SK-N-SH (cell line): ENCODE measurements around the gene MDM1. TPM values are rescaled to one million over a fixed set of nuclear protein-coding genes. Genes with fewer than 3 reads are reported as not detected.

ENCODE experiments used
- CTCF ChIA-PET: fragments of 300-600, 350-600 bp; formaldehyde crosslinking; extraction: SDS; loops from one replicate; lab custom pipeline; 2021; lab: Yijun Ruan, JAX
- POLR2A ChIA-PET: fragments of 350-600 bp; sonication (Branson Sonifier 250); formaldehyde crosslinking; extraction: SDS; loops from one replicate; lab custom pipeline; 2020; ENCODE audit warnings: antibody characterized with exemption, inconsistent platforms; lab: Yijun Ruan, JAX
- DNase-seq: peaks from one replicate; pipeline ENCODE4 v3.0.0; 2012
- H2AFZ ChIP-seq: fragments of 200-600 bp; sonication (generic); 2 replicates; pipeline ENCODE4 v1.8.1; 2016; ENCODE audit warnings: antibody characterized with exemption, mild to moderate bottlenecking, low read depth
- H3F3A ChIP-seq: fragments of 200-600 bp; sonication (generic); replicated peaks from 2 replicates; pipeline ENCODE3; 2016; ENCODE audit warnings: antibody characterized with exemption, mild to moderate bottlenecking; ENCODE audit not compliant: insufficient read depth
- H3K27ac ChIP-seq, 2 experiments: fragments of 200-500 bp in 1 of 2; fragments of 200-600 bp in 1 of 2; sonication (Bioruptor generic) in 1 of 2; sonication (generic), shearing (Covaris generic) in 1 of 2; 2 replicates each; pipeline versions ENCODE4 v1.5.1 to v1.6.1; 2014 to 2016; ENCODE audit warnings: low read depth in 2 of 2, inconsistent platforms in 1 of 2, low read length in 1 of 2, mild to moderate bottlenecking in 1 of 2, mixed read lengths in 1 of 2
- H3K27me3 ChIP-seq: fragments of 200-600 bp; sonication (generic), shearing (Covaris generic); 2 replicates; pipeline ENCODE4 v1.6.1; 2016; ENCODE audit warnings: mixed run types; ENCODE audit not compliant: insufficient read depth
- H3K36me3 ChIP-seq, 2 experiments: fragments of 200-500 bp in 1 of 2; fragments of 200-600 bp in 1 of 2; sonication (Bioruptor generic) in 1 of 2; sonication (generic) in 1 of 2; replicated peaks in 1 of 2; 2 replicates each; pipeline versions ENCODE3 to v1.5.1; 2014 to 2016; ENCODE audit warnings: low read length in 1 of 2, mild to moderate bottlenecking in 1 of 2; ENCODE audit not compliant: insufficient read depth in 2 of 2, control insufficient read depth in 1 of 2
- H3K4me1 ChIP-seq, 2 experiments: fragments of 200-500 bp in 1 of 2; fragments of 200-600 bp in 1 of 2; sonication (Bioruptor generic) in 1 of 2; sonication (generic), shearing (Covaris generic) in 1 of 2; 2 replicates each; pipeline versions ENCODE4 v1.5.1 to v1.6.1; 2014 to 2016; ENCODE audit warnings: low read depth in 1 of 2, low read length in 1 of 2, mixed run types in 1 of 2; ENCODE audit not compliant: insufficient read depth in 2 of 2, control insufficient read depth in 1 of 2
- H3K4me2 ChIP-seq: fragments of 200-600 bp; sonication (generic), shearing (Covaris generic); 2 replicates; pipeline ENCODE4 v1.6.1; 2017; ENCODE audit warnings: mixed run types
- H3K4me3 ChIP-seq, 2 experiments: fragments of 200-500 bp in 1 of 2; fragments of 200-600 bp in 1 of 2; sonication (Bioruptor generic) in 1 of 2; sonication (generic), shearing (Covaris generic) in 1 of 2; 2 replicates each; pipeline versions ENCODE4 v1.5.1 to v1.8.1; 2014 to 2016; ENCODE audit warnings: low read depth in 2 of 2, inconsistent platforms in 1 of 2, low read length in 1 of 2, mild to moderate bottlenecking in 1 of 2, mixed read lengths in 1 of 2, moderate library complexity in 1 of 2
- H3K79me2 ChIP-seq: fragments of 200-600 bp; sonication (generic); 2 replicates; pipeline ENCODE4 v1.8.1; 2017; ENCODE audit warnings: mild to moderate bottlenecking; ENCODE audit not compliant: insufficient read depth
- H3K9ac ChIP-seq: fragments of 200-600 bp; sonication (generic); 2 replicates; pipeline ENCODE4 v1.6.1; 2017; ENCODE audit warnings: mixed run types
- H3K9me2 ChIP-seq: fragments of 200-600 bp; sonication (generic); 2 replicates; pipeline ENCODE4 v1.6.1; 2017; ENCODE audit warnings: mixed run types
- H3K9me3 ChIP-seq: fragments of 200-600 bp; sonication (generic); 2 replicates; pipeline ENCODE4 v1.6.1; 2017; ENCODE audit warnings: mixed run types, mild to moderate bottlenecking, moderate library complexity
- H4K20me1 ChIP-seq: fragments of 200-600 bp; sonication (generic); 2 replicates; pipeline ENCODE4 v1.6.1; 2017; ENCODE audit warnings: mild to moderate bottlenecking, mixed run types; ENCODE audit not compliant: insufficient read depth
- ELF1 ChIP-seq: IDR thresholded peaks from 2 replicates; pipeline ENCODE4 v1.4.0; 2012
- EZH2phosphoT487 ChIP-seq: fragments of 200-600 bp; sonication (generic); IDR thresholded peaks from 2 replicates; pipeline ENCODE4 v1.6.1; 2017; ENCODE audit warnings: low read depth, mixed run types, mild to moderate bottlenecking, antibody characterized with exemption, moderate library complexity, borderline replicate concordance
- FOXM1 ChIP-seq: IDR thresholded peaks from 2 replicates; pipeline ENCODE4 v1.4.0; 2012; ENCODE audit warnings: low read depth, mild to moderate bottlenecking
- MXI1 ChIP-seq: IDR thresholded peaks from 2 replicates; pipeline ENCODE4 v1.6.1; 2012; ENCODE audit warnings: mild to moderate bottlenecking, low read depth, low read length, improper control_type of control experiment
- NRF1 ChIP-seq: IDR thresholded peaks from 2 replicates; pipeline ENCODE4 v1.6.1; 2012; ENCODE audit warnings: low read depth, mild to moderate bottlenecking, low read length
- POLR2AphosphoS5 ChIP-seq: IDR thresholded peaks from 2 replicates; pipeline ENCODE4 v1.6.1; 2012; ENCODE audit warnings: low read depth, low read length
- RAD21 ChIP-seq: IDR thresholded peaks from 2 replicates; pipeline ENCODE4 v1.6.1; 2012; ENCODE audit warnings: mild to moderate bottlenecking, low read length
- RCOR1 ChIP-seq: fragments of 150-350 bp; IDR thresholded peaks from 2 replicates; pipeline ENCODE4 v1.6.1; 2017; ENCODE audit warnings: antibody characterized with exemption, low read length
- SMC3 ChIP-seq: IDR thresholded peaks from 2 replicates; pipeline ENCODE4 v1.6.1; 2012; ENCODE audit warnings: low read depth, low read length, improper control_type of control experiment
- TCF12 ChIP-seq: IDR thresholded peaks from 2 replicates; pipeline ENCODE4 v1.4.0; 2012
- TEAD4 ChIP-seq: IDR thresholded peaks from 2 replicates; pipeline ENCODE4 v1.4.0; 2012; ENCODE audit warnings: mild to moderate bottlenecking, borderline replicate concordance; ENCODE audit not compliant: insufficient read depth
- YY1 ChIP-seq: IDR thresholded peaks from 2 replicates; pipeline ENCODE4 v1.4.0; 2012; ENCODE audit warnings: low read depth, mild to moderate bottlenecking
- WGBS: methylation state at CpG from one replicate; pipeline ENCODE4 v1.1.6; 2017; ENCODE audit warnings: low lambda C conversion rate; 5-methylcytosine and 5-hydroxymethylcytosine counted together
- polyA plus RNA-seq, 3 experiments: library from polyadenylated mRNA; depleted of rRNA; stranded (reverse); fragments of >200 nt; gene quantifications; 2 replicates each; pipeline ENCODE4 v1.2.3, GENCODE V29; 2012
- TF ChIP-seq, protein P1 (sequence below): fragments of 150-350 bp; IDR thresholded peaks from 2 replicates; pipeline ENCODE4 v1.6.1; 2016; ENCODE audit warnings: mild to moderate bottlenecking, low read depth, low read length
- TF ChIP-seq, protein P2 (sequence below): IDR thresholded peaks from 2 replicates; pipeline ENCODE4; 2012
- TF ChIP-seq, protein P3 (sequence below): fragments of 200-600 bp; sonication (generic); IDR thresholded peaks from 2 replicates; pipeline ENCODE4 v1.6.1; 2017; ENCODE audit warnings: antibody characterized with exemption, mild to moderate bottlenecking, moderate library complexity
- TF ChIP-seq, protein P4 (sequence below): fragments of 150-350 bp; IDR thresholded peaks from 2 replicates; pipeline ENCODE4 v1.6.1; 2017; ENCODE audit warnings: antibody characterized with exemption, low read length, low read depth, borderline replicate concordance
- TF ChIP-seq, protein P5 (sequence below): IDR thresholded peaks from 2 replicates; pipeline ENCODE4 v1.4.0; 2012; ENCODE audit warnings: low read depth
- TF ChIP-seq, protein P6 (sequence below): IDR thresholded peaks from 2 replicates; pipeline ENCODE4 v1.4.0; 2012; ENCODE audit warnings: low read depth, borderline replicate concordance

MDM1 gene
- polyA plus RNA-seq, 1 of the 3 experiments (the other 2 are of a cell fraction) = 7.4 TPM

DNA sequence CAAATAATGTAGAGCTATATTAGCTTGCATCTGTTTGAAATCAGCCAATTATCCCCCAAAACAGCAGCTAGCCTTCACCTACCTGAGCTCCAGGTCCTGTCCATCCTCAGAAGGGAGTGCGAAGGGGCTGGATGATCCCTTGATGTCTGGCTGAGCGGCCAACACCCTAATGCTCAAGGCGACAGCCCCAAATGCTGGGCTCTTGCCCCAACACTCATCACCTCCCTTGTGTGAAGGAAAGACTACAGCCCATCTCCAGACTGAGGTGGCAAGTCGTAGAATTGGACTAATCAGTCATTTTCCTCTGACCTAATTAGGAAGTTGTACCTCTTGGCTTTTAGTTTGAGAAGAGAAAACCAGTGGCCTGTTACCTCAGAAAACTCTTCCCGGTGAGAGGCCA is 16.3 kb upstream of the MDM1 start (continued):
- TF ChIP-seq RCOR1 = no peak
- TF ChIP-seq, protein P1, sequence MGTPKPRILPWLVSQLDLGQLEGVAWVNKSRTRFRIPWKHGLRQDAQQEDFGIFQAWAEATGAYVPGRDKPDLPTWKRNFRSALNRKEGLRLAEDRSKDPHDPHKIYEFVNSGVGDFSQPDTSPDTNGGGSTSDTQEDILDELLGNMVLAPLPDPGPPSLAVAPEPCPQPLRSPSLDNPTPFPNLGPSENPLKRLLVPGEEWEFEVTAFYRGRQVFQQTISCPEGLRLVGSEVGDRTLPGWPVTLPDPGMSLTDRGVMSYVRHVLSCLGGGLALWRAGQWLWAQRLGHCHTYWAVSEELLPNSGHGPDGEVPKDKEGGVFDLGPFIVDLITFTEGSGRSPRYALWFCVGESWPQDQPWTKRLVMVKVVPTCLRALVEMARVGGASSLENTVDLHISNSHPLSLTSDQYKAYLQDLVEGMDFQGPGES = no peak
- no peak for TF ChIP-seq YY1
- TF ChIP-seq NRF1 = no peak
- TF ChIP-seq POLR2AphosphoS5 = no peak
- no peak for TF ChIP-seq MXI1

DNA sequence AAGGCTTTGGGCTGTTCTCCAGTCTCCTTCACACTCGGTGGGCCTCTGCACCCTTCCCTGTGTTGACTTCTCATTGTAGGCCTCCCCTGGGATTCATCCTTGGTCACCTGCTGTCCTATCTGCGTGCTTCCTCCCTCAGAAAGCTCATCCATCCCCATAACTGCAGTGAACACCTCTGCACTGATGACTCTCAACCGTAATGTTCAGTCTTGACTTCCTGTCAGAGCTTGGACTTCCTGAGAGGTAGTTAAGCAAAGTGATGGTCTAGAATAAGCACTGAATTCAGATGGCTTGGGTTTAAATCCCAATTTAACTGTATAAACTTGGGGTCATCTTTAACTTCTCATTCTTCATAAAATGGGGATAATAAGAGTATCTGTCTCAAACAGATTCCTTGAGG is 13.6 kb upstream of the MDM1 start:
- Histone ChIP-seq H3F3A (peaks cover 14% of the 10 kb centered on the region), H3K9me3 (no peaks in the 10 kb centered on the region), H4K20me1 (no peaks in the 10 kb centered on the region), H3K9ac (no peak overlapping the region), H3K4me3 (no peak overlapping the region), H3K79me2 (no peaks in the 10 kb centered on the region), H3K27ac (no peak overlapping the region), H3K9me2 (no peaks in the 10 kb centered on the region), H3K27me3 (no peaks in the 10 kb centered on the region), H3K36me3 (no peaks in the 10 kb centered on the region), H3K4me2 (no peak overlapping the region), H2AFZ (no peak overlapping the region), H3K4me1 (peaks cover 0 to 8% of the 10 kb centered on the region in 2 experiments; a peak in 3 of 4 replicates)
- TF ChIP-seq MXI1 = no peak
- TF ChIP-seq, protein P2, sequence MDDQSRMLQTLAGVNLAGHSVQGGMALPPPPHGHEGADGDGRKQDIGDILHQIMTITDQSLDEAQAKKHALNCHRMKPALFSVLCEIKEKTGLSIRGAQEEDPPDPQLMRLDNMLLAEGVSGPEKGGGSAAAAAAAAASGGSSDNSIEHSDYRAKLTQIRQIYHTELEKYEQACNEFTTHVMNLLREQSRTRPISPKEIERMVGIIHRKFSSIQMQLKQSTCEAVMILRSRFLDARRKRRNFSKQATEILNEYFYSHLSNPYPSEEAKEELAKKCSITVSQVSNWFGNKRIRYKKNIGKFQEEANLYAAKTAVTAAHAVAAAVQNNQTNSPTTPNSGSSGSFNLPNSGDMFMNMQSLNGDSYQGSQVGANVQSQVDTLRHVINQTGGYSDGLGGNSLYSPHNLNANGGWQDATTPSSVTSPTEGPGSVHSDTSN = no peak
- TF ChIP-seq, protein P3, sequence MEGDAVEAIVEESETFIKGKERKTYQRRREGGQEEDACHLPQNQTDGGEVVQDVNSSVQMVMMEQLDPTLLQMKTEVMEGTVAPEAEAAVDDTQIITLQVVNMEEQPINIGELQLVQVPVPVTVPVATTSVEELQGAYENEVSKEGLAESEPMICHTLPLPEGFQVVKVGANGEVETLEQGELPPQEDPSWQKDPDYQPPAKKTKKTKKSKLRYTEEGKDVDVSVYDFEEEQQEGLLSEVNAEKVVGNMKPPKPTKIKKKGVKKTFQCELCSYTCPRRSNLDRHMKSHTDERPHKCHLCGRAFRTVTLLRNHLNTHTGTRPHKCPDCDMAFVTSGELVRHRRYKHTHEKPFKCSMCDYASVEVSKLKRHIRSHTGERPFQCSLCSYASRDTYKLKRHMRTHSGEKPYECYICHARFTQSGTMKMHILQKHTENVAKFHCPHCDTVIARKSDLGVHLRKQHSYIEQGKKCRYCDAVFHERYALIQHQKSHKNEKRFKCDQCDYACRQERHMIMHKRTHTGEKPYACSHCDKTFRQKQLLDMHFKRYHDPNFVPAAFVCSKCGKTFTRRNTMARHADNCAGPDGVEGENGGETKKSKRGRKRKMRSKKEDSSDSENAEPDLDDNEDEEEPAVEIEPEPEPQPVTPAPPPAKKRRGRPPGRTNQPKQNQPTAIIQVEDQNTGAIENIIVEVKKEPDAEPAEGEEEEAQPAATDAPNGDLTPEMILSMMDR = no peak
- TF ChIP-seq TCF12 = no peak
- no peak for TF ChIP-seq TEAD4
- 63% methylated on average over 3 of the region's 3 CpGs for WGBS
- ChIA-PET POLR2A (no interaction called here), CTCF (interaction anchor here (4.8 kb wide), 1 partner anchor 12 kb away, joined by 23 read pairs; no protein-coding TSS in a partner anchor)
- DNase-seq = no peak

DNA sequence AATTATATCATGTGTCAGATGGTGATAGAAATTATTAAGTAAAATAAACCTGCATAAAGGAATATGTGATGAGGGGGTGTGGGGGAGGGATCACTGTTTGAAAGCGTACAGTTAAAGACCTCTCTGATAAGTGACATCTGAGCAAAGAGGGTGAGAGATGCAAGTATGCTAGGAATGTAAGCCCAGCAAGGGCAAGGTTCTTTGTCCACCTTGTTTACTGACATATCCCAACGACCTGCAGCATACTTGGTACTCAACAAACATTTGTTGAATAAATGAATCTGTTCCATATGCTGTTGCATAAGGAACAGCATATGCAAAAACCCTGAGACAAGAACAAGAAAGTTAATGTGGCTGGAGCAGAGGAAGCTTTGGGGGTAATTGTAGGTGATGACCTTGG is 12.0 kb upstream of the MDM1 start:
- CTCF ChIA-PET = interaction anchor here (0.6 to 4.8 kb wide), 2 partner anchors 14 to 1256 kb away, joined by 3 to 23 read pairs; no protein-coding TSS in a partner anchor
- POLR2A ChIA-PET = no interaction called here
- TF ChIP-seq SMC3 (no peak), ELF1 (no peak), TEAD4 (no peak), EZH2phosphoT487 (no peak), FOXM1 (no peak), RAD21 (no peak), POLR2AphosphoS5 (no peak)
- TF ChIP-seq, protein P4, sequence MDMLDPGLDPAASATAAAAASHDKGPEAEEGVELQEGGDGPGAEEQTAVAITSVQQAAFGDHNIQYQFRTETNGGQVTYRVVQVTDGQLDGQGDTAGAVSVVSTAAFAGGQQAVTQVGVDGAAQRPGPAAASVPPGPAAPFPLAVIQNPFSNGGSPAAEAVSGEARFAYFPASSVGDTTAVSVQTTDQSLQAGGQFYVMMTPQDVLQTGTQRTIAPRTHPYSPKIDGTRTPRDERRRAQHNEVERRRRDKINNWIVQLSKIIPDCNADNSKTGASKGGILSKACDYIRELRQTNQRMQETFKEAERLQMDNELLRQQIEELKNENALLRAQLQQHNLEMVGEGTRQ = no peak
- TF ChIP-seq, protein P5, sequence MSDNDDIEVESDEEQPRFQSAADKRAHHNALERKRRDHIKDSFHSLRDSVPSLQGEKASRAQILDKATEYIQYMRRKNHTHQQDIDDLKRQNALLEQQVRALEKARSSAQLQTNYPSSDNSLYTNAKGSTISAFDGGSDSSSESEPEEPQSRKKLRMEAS = no peak
- TF ChIP-seq, protein P6, sequence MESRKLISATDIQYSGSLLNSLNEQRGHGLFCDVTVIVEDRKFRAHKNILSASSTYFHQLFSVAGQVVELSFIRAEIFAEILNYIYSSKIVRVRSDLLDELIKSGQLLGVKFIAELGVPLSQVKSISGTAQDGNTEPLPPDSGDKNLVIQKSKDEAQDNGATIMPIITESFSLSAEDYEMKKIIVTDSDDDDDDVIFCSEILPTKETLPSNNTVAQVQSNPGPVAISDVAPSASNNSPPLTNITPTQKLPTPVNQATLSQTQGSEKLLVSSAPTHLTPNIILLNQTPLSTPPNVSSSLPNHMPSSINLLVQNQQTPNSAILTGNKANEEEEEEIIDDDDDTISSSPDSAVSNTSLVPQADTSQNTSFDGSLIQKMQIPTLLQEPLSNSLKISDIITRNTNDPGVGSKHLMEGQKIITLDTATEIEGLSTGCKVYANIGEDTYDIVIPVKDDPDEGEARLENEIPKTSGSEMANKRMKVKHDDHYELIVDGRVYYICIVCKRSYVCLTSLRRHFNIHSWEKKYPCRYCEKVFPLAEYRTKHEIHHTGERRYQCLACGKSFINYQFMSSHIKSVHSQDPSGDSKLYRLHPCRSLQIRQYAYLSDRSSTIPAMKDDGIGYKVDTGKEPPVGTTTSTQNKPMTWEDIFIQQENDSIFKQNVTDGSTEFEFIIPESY = no peak
- TF ChIP-seq, protein P1 = no peak

More for the DNA sequence above, 12.0 kb upstream of the MDM1 start:
- Histone ChIP-seq H3K4me2 (no peak overlapping the region), H3K79me2 (no peaks in the 10 kb centered on the region), H3K9me3 (no peaks in the 10 kb centered on the region), H3K9ac (no peak overlapping the region), H3F3A (no peaks in the 10 kb centered on the region), H3K27me3 (no peaks in the 10 kb centered on the region), H3K4me1 (no peaks in the 10 kb centered on the region; a peak in 1 of 4 replicates), H3K4me3 (no peak overlapping the region), H3K9me2 (no peaks in the 10 kb centered on the region), H4K20me1 (no peaks in the 10 kb centered on the region), H2AFZ (no peak overlapping the region), H3K36me3 (no peaks in the 10 kb centered on the region), H3K27ac (no peak overlapping the region)
- no peak for DNase-seq
- WGBS = 37% methylated on average over 2 of the region's 2 CpGs
